ENCODE measurements around the gene NCOR1. TPM values are rescaled to one million over a fixed set of nuclear protein-coding genes. Genes with fewer than 3 reads are reported as not detected.

NCOR1 gene
- total and polyA plus RNA-seq, 2 of the 13 experiments (the other 11 are each of a cell fraction or from before 2014, with no cell fraction given) = 57.0 to 71.7 TPM

DNA sequence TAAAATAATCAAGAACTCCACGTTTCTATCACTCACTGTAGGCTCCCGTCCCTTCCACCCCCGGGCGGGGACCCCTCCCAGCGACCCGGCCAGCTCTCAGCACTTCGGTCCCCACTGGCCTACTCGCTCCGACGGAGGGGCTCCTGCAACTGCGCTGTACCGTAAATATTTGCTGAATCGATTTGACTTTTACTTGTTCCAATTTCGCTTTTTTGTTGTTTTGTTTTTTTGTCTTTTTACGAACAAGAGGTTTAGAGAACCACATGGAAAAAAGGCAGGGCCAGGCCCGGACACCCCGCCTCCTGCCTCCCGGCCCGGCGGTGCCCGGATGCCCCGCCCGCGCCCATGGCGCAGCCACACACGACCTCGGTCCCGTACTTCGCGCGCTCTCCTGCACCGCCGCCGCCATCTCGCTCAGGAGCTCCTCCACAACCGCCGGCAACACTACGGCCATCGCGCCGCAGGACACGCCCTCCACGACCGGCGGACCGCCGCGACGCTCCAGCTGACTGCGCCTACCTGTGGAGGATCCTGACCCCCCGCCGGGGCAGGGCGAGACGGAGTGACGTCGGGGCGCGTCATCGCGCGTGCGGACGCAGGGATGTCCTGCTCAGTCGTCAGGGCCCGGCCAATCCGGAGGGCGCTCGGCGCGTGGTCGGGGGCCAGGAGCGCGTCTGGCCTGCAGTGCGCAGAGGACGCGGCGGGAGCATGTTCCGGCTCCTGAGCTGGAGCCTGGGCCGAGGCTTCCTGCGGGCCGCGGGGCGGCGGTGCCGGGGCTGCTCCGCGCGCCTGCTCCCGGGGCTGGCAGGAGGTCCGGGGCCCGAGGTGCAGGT is 216.0 kb downstream of the NCOR1 start, which contains the start of the genes TTC19 and ZSWIM7 (continued):
- no peak for TF ChIP-seq ZNF781 (CRISPR knock-in tag; IDR thresholded peaks at IDR 0.05; ENCODE audit: borderline replicate concordance, not compliant biosample characterization)
- TF ChIP-seq BRCA1 (CRISPR knock-in tag; IDR thresholded peaks at IDR 0.05) = 0 out of 2 replicates have a peak, but pooled peaks have one; percentile 40
- no peak for TF ChIP-seq MZF1 (CRISPR knock-in tag; IDR thresholded peaks at IDR 0.05; ENCODE audit: borderline replicate concordance)
- no peak for TF ChIP-seq ADNP (CRISPR knock-in tag; IDR thresholded peaks at IDR 0.05)
- TF ChIP-seq, protein P1, sequence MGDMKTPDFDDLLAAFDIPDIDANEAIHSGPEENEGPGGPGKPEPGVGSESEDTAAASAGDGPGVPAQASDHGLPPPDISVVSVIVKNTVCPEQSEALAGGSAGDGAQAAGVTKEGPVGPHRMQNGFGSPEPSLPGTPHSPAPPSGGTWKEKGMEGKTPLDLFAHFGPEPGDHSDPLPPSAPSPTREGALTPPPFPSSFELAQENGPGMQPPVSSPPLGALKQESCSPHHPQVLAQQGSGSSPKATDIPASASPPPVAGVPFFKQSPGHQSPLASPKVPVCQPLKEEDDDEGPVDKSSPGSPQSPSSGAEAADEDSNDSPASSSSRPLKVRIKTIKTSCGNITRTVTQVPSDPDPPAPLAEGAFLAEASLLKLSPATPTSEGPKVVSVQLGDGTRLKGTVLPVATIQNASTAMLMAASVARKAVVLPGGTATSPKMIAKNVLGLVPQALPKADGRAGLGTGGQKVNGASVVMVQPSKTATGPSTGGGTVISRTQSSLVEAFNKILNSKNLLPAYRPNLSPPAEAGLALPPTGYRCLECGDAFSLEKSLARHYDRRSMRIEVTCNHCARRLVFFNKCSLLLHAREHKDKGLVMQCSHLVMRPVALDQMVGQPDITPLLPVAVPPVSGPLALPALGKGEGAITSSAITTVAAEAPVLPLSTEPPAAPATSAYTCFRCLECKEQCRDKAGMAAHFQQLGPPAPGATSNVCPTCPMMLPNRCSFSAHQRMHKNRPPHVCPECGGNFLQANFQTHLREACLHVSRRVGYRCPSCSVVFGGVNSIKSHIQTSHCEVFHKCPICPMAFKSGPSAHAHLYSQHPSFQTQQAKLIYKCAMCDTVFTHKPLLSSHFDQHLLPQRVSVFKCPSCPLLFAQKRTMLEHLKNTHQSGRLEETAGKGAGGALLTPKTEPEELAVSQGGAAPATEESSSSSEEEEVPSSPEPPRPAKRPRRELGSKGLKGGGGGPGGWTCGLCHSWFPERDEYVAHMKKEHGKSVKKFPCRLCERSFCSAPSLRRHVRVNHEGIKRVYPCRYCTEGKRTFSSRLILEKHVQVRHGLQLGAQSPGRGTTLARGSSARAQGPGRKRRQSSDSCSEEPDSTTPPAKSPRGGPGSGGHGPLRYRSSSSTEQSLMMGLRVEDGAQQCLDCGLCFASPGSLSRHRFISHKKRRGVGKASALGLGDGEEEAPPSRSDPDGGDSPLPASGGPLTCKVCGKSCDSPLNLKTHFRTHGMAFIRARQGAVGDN (CRISPR knock-in tag; IDR thresholded peaks at IDR 0.05) = peak; percentile 98
- no peak for TF ChIP-seq ZSCAN12 (CRISPR knock-in tag; IDR thresholded peaks at IDR 0.05)
- peak; percentile 98 for TF ChIP-seq RBFOX2 (IDR thresholded peaks at IDR 0.05; ENCODE audit: low read depth, low read length)
- TF ChIP-seq NR2F2 (IDR thresholded peaks at IDR 0.05; ENCODE audit: borderline replicate concordance, low read depth) = no peak
- TF ChIP-seq, protein P2, sequence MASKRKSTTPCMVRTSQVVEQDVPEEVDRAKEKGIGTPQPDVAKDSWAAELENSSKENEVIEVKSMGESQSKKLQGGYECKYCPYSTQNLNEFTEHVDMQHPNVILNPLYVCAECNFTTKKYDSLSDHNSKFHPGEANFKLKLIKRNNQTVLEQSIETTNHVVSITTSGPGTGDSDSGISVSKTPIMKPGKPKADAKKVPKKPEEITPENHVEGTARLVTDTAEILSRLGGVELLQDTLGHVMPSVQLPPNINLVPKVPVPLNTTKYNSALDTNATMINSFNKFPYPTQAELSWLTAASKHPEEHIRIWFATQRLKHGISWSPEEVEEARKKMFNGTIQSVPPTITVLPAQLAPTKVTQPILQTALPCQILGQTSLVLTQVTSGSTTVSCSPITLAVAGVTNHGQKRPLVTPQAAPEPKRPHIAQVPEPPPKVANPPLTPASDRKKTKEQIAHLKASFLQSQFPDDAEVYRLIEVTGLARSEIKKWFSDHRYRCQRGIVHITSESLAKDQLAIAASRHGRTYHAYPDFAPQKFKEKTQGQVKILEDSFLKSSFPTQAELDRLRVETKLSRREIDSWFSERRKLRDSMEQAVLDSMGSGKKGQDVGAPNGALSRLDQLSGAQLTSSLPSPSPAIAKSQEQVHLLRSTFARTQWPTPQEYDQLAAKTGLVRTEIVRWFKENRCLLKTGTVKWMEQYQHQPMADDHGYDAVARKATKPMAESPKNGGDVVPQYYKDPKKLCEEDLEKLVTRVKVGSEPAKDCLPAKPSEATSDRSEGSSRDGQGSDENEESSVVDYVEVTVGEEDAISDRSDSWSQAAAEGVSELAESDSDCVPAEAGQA (IDR thresholded peaks at IDR 0.05; ENCODE audit: low read depth) = peak; percentile 99
- TF ChIP-seq, protein P2 (CRISPR knock-in tag; IDR thresholded peaks at IDR 0.05; ENCODE audit: borderline replicate concordance) = peak; percentile 44; the same call in 1 of the 2 replicates
- no peak for TF ChIP-seq EP300 (IDR thresholded peaks at IDR 0.05; ENCODE audit: low read depth in 2 of 2, low read length in 2 of 2)
- peak; percentile 77; the same call in 1 of the 2 replicates for TF ChIP-seq EP300 (CRISPR knock-in tag; IDR thresholded peaks at IDR 0.05; ENCODE audit: borderline replicate concordance)
- no peak for TF ChIP-seq NFRKB (IDR thresholded peaks at IDR 0.05)
- no peak for TF ChIP-seq ZNF260 (CRISPR knock-in tag; IDR thresholded peaks at IDR 0.05; ENCODE audit: borderline replicate concordance, low read depth)
- no peak for TF ChIP-seq CC2D1A (CRISPR knock-in tag; IDR thresholded peaks at IDR 0.05)
- TF ChIP-seq JUN (CRISPR knock-in tag; IDR thresholded peaks at IDR 0.05) = no peak; the same call in 1 of the 2 replicates
- peak; percentile 81; the same call in 1 of the 2 replicates for TF ChIP-seq ZSCAN29 (CRISPR knock-in tag; conservative IDR thresholded peaks at IDR 0.05)
- TF ChIP-seq KAT7 (CRISPR knock-in tag; IDR thresholded peaks at IDR 0.05; ENCODE audit: borderline replicate concordance) = peak; percentile 98
- TF ChIP-seq PCBP2 (optimal IDR thresholded peaks at IDR 0.05; ENCODE audit: low read depth, low read length, poor library complexity, severe bottlenecking) = no peak
- TF ChIP-seq ZNF225 (CRISPR knock-in tag; IDR thresholded peaks at IDR 0.05) = no peak
